ENCODE data around the gene ZNF783. TPM values are rescaled to one million over a fixed set of nuclear protein-coding genes. Genes with fewer than 3 reads are reported as not detected.

The ZNF783 gene
- total and polyA plus RNA-seq, 9 donors = 5.5 to 27.6 (median 17.0) TPM

- no peak overlapping the region for H3K27ac ChIP-seq
- intact Hi-C loops (cut with DNase I) = no loop called here
- H3K4me1 ChIP-seq (ENCODE audit: insufficient read depth) = no peaks in the 10 kb centered on the region
- no peak overlapping the region for H3K4me3 ChIP-seq
- DNase-seq = no peak
- H3K9me3 ChIP-seq = no peaks in the 10 kb centered on the region
- no peaks in the 10 kb centered on the region for H3K36me3 ChIP-seq
- no peak for TF ChIP-seq EP300 (IDR thresholded peaks at IDR 0.05)
- no peak for TF ChIP-seq CTCF (IDR thresholded peaks at IDR 0.05)
- no peak for TF ChIP-seq POLR2A (IDR thresholded peaks at IDR 0.05)
- H3K27me3 ChIP-seq = no peaks in the 10 kb centered on the region
- WGBS, 3 donors = 77 to 79% (median 78%) methylated on average over 4 of the region's 4 CpGs
Measured at GRCh38 chr7:149310990-149311573, 49.1 kb downstream of the ZNF783 start.

- Histone ChIP-seq H3K4me3 (no peak overlapping the region), H3K4me1 (ENCODE audit: insufficient read depth) (no peaks in the 10 kb centered on the region), H3K27ac (no peak overlapping the region), H3K27me3 (no peaks in the 10 kb centered on the region), H3K36me3 (no peaks in the 10 kb centered on the region), H3K9me3 (no peaks in the 10 kb centered on the region)
- intact Hi-C loops (cut with DNase I) = no loop called here
- DNase-seq = no peak
- TF ChIP-seq CTCF (IDR thresholded peaks at IDR 0.05) (no peak), EP300 (IDR thresholded peaks at IDR 0.05) (no peak), POLR2A (IDR thresholded peaks at IDR 0.05) (no peak)
- 77 to 83% (median 81%) methylated on average over 2 of the region's 2 CpGs for WGBS, 3 donors
Measured at GRCh38 chr7:149313981-149314380, 52.0 kb downstream of the ZNF783 start.

GRCh38 chr7:149316606-149317005 is 54.6 kb downstream of the ZNF783 start:
- Histone ChIP-seq H3K9me3 (no peaks in the 10 kb centered on the region), H3K4me3 (no peak overlapping the region), H3K4me1 (ENCODE audit: insufficient read depth) (no peaks in the 10 kb centered on the region), H3K36me3 (no peaks in the 10 kb centered on the region), H3K27ac (no peak overlapping the region), H3K27me3 (no peaks in the 10 kb centered on the region)
- no peak for TF ChIP-seq CTCF (IDR thresholded peaks at IDR 0.05)
- TF ChIP-seq EP300 (IDR thresholded peaks at IDR 0.05) = no peak
- TF ChIP-seq POLR2A (IDR thresholded peaks at IDR 0.05) = no peak
- DNase-seq = no peak
- intact Hi-C loops (cut with DNase I) = no loop called here

DNA sequence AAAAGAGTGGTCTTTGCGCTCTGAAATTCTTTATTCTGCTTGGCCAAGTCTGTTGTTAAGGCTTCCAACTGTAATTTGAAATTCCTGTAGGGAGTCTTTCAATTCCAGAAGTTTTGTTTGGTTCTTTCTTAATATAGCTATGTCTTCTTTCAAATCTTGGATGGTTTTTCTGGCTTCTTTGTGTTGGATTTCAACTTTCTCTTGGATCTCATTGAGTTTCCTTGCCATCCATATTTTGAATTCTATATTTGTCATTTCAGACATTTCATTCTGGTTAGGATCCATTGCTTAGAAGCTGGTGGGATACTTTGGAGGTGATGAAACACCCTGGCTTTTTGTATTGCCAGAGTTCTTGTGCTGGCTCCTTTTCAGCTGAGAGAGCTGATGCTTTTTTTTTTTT is 55.5 kb downstream of the ZNF783 start:
- Histone ChIP-seq H3K36me3 (no peaks in the 10 kb centered on the region), H3K4me1 (ENCODE audit: insufficient read depth) (no peaks in the 10 kb centered on the region), H3K27me3 (no peaks in the 10 kb centered on the region), H3K4me3 (no peak overlapping the region), H3K27ac (no peak overlapping the region), H3K9me3 (no peaks in the 10 kb centered on the region)
- TF ChIP-seq CTCF (IDR thresholded peaks at IDR 0.05) (no peak), POLR2A (IDR thresholded peaks at IDR 0.05) (no peak), EP300 (IDR thresholded peaks at IDR 0.05) (no peak)
- DNase-seq = no peak
- 61 to 92% (median 79%) methylated on average over 1 of the region's 1 CpG for WGBS, 3 donors
- intact Hi-C loops (cut with DNase I) = no loop called here

Data from ovary (tissue), 9 donors.